Fibroblast of villous mesenchyme (primary cell): ENCODE measurements around the gene LRTM2. TPM values are rescaled to one million over a fixed set of nuclear protein-coding genes. Genes with fewer than 3 reads are reported as not detected.
A peak's percentile ranks its signal among the peaks of the same experiment; 100 is the strongest.
"Not testable (repeated sequence)": the region's sequence is repeated elsewhere in the genome, so short reads cannot be mapped to it uniquely, and the experiment has no call there.

Experiments
- DNase-seq: peaks from one replicate; pipeline ENCODE4 v3.0.0-alpha.2; 2010; ENCODE audit warnings: low read depth
- H3K4me3 ChIP-seq: 2 replicates; pipeline ENCODE4 v1.5.1; 2011; ENCODE audit warnings: low read depth, mild to moderate bottlenecking, low read length
- total RNA-seq: library from RNA; depleted of rRNA; stranded (reverse); fragments of >200 nt; gene quantifications from 2 replicates; pipeline ENCODE4 v1.2.3, GENCODE V29; 2012
- TF ChIP-seq, protein P1 (sequence below): IDR thresholded peaks from 2 replicates; pipeline ENCODE4 v1.5.1; 2012; ENCODE audit warnings: low read depth, mild to moderate bottlenecking, low read length; ENCODE audit not compliant: insufficient read depth

The LRTM2 gene
- total RNA-seq, 1 donor, result not detected

GRCh38 chr12:1811948-1812291 lies 8.4 kb upstream of the LRTM2 start:
- TF ChIP-seq, protein P1, sequence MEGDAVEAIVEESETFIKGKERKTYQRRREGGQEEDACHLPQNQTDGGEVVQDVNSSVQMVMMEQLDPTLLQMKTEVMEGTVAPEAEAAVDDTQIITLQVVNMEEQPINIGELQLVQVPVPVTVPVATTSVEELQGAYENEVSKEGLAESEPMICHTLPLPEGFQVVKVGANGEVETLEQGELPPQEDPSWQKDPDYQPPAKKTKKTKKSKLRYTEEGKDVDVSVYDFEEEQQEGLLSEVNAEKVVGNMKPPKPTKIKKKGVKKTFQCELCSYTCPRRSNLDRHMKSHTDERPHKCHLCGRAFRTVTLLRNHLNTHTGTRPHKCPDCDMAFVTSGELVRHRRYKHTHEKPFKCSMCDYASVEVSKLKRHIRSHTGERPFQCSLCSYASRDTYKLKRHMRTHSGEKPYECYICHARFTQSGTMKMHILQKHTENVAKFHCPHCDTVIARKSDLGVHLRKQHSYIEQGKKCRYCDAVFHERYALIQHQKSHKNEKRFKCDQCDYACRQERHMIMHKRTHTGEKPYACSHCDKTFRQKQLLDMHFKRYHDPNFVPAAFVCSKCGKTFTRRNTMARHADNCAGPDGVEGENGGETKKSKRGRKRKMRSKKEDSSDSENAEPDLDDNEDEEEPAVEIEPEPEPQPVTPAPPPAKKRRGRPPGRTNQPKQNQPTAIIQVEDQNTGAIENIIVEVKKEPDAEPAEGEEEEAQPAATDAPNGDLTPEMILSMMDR, result no peak
- H3K4me3 ChIP-seq, result no peak overlapping the region
- DNase-seq, result no peak

- TF ChIP-seq, protein P1, result no peak
- peak; percentile 91 for DNase-seq
- H3K4me3 ChIP-seq, result no peak overlapping the region
These were observed 7.6 kb upstream of the LRTM2 start for GRCh38 chr12:1812650-1813302.

DNA sequence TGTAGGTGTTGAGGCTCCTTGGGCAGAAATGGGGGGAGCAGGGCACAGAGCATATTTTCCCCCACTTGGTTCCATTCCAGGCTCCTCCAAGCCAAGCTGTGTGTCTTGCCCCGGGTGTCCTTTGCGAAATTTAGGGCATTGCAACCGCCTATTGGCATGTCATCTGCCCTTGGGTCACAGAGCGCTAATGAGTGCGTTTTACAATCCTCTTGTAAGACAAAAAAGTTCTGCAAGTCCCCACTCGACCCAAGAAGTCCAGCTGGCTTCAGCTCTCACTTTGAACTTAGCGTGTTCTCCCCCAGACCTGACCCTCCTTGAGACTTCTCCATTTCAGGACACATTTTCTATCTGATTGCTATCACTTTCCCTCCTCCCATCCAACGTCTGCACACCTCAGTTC lies 6.1 kb upstream of the LRTM2 start:
- H3K4me3 ChIP-seq, result no peak overlapping the region
- DNase-seq, result no peak
- TF ChIP-seq, protein P1, result no peak

DNA sequence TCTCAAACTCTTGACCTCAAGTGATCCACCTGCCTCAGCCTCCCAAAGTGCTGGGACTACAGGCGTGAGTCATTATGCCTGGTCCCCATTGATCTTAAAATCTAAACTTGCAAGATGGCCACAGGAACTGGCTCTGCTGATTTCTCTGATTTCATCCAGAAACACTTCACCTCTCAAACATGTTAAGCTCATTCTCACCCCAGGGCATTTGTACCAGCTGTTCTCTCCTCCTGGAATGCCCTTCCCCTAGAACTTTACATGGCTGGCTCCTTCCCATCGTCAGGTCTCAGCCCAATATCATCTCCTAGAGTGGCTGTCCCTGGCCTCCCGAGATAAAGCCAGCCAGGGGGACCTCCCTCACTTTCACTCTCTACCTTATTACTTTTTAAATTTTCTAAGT lies 5.3 kb upstream of the LRTM2 start:
- H3K4me3 ChIP-seq, result no peak overlapping the region
- no peak for DNase-seq
- TF ChIP-seq, protein P1, result no peak

DNA sequence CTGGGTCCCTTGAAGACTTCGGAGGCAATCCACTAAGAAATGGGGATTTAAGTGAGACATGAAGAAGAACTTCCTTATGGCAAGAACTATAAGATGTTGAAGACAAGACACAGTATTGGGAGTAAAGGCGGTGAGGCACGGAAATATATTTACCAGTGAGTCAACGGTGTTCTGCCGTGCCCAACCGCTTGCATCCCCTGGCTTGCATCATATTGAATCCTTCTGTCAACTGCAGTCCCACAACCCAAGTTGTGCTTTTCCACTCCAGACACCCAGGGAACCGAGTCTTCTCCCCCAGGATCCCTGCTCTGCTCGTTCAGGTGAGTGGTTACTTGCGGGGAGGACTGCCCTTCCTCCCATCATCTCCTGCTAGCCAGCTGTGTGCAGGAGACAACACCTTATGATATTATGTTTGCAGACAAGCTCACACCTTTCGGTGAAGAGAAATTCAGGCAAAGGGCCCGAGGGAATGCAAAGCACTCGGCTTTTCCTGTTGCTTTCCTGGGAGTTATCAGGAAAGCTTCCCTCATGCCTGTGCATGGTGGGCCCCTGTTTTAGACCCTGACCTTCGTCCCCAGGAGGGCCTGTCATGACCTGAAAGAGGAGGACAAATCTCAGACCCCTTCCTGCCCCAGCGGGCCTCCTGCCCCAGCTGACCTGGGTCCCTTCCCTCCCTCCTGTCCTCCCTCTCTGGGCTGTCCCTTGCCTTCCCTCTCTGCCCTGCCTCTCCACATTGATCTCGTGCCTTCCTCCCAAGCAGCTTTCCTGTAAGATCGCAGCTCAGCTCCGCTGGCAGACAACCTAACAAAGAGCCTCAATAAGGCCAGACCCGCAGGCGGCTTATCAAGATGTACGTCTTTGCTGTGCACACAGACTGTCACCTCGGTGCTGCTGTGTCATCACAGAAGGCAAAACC lies 4.3 kb upstream of the LRTM2 start:
- no peak overlapping the region for H3K4me3 ChIP-seq
- DNase-seq, result peak; percentile 36
- TF ChIP-seq, protein P1, result no peak

DNA sequence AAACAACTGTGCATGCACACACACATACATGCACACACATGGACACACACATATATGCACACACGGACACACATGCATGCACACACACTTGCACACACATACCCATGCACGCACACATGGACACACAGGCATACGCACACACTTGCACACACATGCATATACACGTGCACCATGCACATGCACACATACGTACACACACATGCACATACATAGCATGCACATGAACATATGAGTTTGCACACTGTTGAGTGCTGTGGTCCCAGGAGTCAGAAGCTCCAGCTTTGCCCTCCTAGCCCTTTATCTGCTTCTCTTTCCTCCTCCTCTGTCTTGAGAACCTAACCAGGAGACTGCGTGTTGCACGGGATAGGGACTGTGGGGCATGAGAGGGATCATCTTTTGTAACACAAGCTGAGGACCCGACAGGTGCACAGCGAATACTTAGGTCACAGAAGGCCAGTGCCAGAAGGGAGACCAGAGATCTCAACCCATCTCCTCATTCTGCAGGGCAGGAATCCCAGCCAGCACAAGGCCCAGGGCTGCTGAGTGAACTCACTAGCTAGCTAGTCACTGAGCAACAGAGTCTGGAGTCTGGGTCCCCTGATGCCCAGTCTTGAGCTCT lies 3.5 kb upstream of the LRTM2 start:
- DNase-seq, result no peak
- TF ChIP-seq, protein P1, result no peak
- H3K4me3 ChIP-seq, result no peak overlapping the region

GRCh38 chr12:1817928-1818327 lies 2.4 kb upstream of the LRTM2 start:
- DNase-seq, H3K4me3 ChIP-seq: not testable (repeated sequence)
